ENCODE data around the gene CCDC185.

Gene CCDC185

GRCh38 chr1:223429821-223430220 is 36.6 kb downstream of the CCDC185 start:
- DNase-seq: no peak
- TF ChIP-seq POLR2A (IDR thresholded peaks at IDR 0.05; ENCODE audit: low read length): no peak
- TF ChIP-seq GATA1 (IDR thresholded peaks at IDR 0.05; ENCODE audit: low read depth, low read length): no peak

GRCh38 chr1:223430236-223430635 is 37.0 kb downstream of the CCDC185 start:
- DNase-seq: no peak
- TF ChIP-seq GATA1 (IDR thresholded peaks at IDR 0.05; ENCODE audit: low read depth, low read length): no peak

GRCh38 chr1:223437151-223437550 is 43.9 kb downstream of the CCDC185 start:
- TF ChIP-seq POLR2A (IDR thresholded peaks at IDR 0.05; ENCODE audit: low read length) (no peak), GATA1 (IDR thresholded peaks at IDR 0.05; ENCODE audit: low read depth, low read length) (no peak)

GRCh38 chr1:223443397-223443796 is 50.2 kb downstream of the CCDC185 start:
- TF ChIP-seq POLR2A (IDR thresholded peaks at IDR 0.05; ENCODE audit: low read length): no peak
- TF ChIP-seq GATA1 (IDR thresholded peaks at IDR 0.05; ENCODE audit: low read depth, low read length): no peak
- no peak for DNase-seq

More at GRCh38 chr1:223437151-223437550, 43.9 kb downstream of the CCDC185 start:
- no peak for DNase-seq

- TF ChIP-seq GATA1 (IDR thresholded peaks at IDR 0.05; ENCODE audit: low read depth, low read length): no peak
- no peak for TF ChIP-seq POLR2A (IDR thresholded peaks at IDR 0.05; ENCODE audit: low read length)
- DNase-seq: no peak
Measured at GRCh38 chr1:223444411-223444810, 51.2 kb downstream of the CCDC185 start.

Measured in erythroblast (primary cell).